A673 (cell line): ENCODE data around the gene MRM1. TPM values are rescaled to one million over a fixed set of nuclear protein-coding genes. Genes with fewer than 3 reads are reported as not detected.

Source experiments
- BruUV-seq: library from RNA; stranded (reverse); fragments of 400-500 nt; replicated peaks from 2 replicates; lab custom pipeline; 2021; lab: Mats Ljungman, UMichigan
- CTCF ChIA-PET: fragments of 300-600 bp; sonication (Branson Sonifier 250); formaldehyde crosslinking; loops from one replicate; lab custom pipeline; 2022; ENCODE audit warnings: antibody characterized with exemption; lab: Charles Lee
- POLR2A ChIA-PET: fragments of 300-600 bp; sonication (Branson Sonifier 250); formaldehyde crosslinking; loops from one replicate; lab custom pipeline; 2022; ENCODE audit warnings: antibody characterized with exemption; ENCODE audit not compliant: low non-redundant PET; lab: Charles Lee
- DNase-seq: peaks from one replicate; pipeline ENCODE4 v3.0.0-alpha.2; 2015; ENCODE audit warnings: low spot score
- H3K27ac ChIP-seq: fragments of 200-600 bp; sonication (generic); 2 replicates; pipeline ENCODE4 v1.5.1; 2016; ENCODE audit warnings: mixed run types, low read depth, mild to moderate bottlenecking, mixed read lengths, antibody characterized with exemption, low read length; ENCODE audit not compliant: poor library complexity, severe bottlenecking
- H3K27me3 ChIP-seq: fragments of 200-600 bp; sonication (generic); replicated peaks from 2 replicates; pipeline ENCODE4 v1.6.1; 2017; ENCODE audit warnings: mixed run types, low read depth, mild to moderate bottlenecking, mixed read lengths, antibody characterized with exemption, low read length; ENCODE audit not compliant: insufficient read depth, poor library complexity
- H3K36me3 ChIP-seq: fragments of 200-600 bp; sonication (generic); 2 replicates; pipeline ENCODE4 v1.6.1; 2016; ENCODE audit warnings: mixed run types, mild to moderate bottlenecking, mixed read lengths, antibody characterized with exemption, low read length; ENCODE audit not compliant: insufficient read depth, poor library complexity, severe bottlenecking
- H3K4me1 ChIP-seq: fragments of 200-600 bp; sonication (generic); 2 replicates; pipeline ENCODE4 v1.6.1; 2017; ENCODE audit warnings: mixed run types, mild to moderate bottlenecking, mixed read lengths, antibody characterized with exemption, low read length; ENCODE audit not compliant: insufficient read depth, poor library complexity, severe bottlenecking
- H3K4me3 ChIP-seq: fragments of 200-600 bp; sonication (generic); 2 replicates; pipeline ENCODE4 v1.5.1; 2016; ENCODE audit warnings: low read depth, mixed run types, mild to moderate bottlenecking, mixed read lengths, low read length; ENCODE audit not compliant: poor library complexity, severe bottlenecking
- H3K9me3 ChIP-seq: fragments of 200-600 bp; sonication (generic); 2 replicates; pipeline ENCODE4 v1.6.1; 2016; ENCODE audit warnings: mixed run types, low read depth, mild to moderate bottlenecking, mixed read lengths, antibody characterized with exemption, low read length; ENCODE audit not compliant: poor library complexity, severe bottlenecking
- EZH2 ChIP-seq: fragments of 200-600 bp; sonication (generic); IDR thresholded peaks from 2 replicates; pipeline ENCODE4 v1.6.1; 2017; ENCODE audit warnings: borderline replicate concordance, low read depth, mild to moderate bottlenecking, mixed read lengths, antibody characterized with exemption, low read length; ENCODE audit not compliant: poor library complexity, severe bottlenecking
- intact Hi-C: fragments of 100-400 bp; cut with micrococcal nuclease; formaldehyde crosslinking; loops from one replicate; pipeline ENCODE4 v1.10.0; 2022; ENCODE audit not compliant: unreplicated experiment
- total RNA-seq: library from RNA; stranded (reverse); gene quantifications from 2 replicates; pipeline ENCODE4 v1.2.3, GENCODE V29; 2021
- TF ChIP-seq, protein P1 (sequence below): fragments of 300-800, 200-600 bp; sonication (generic); conservative IDR thresholded peaks from 2 replicates; pipeline ENCODE4 v1.5.1; 2017; ENCODE audit warnings: low read depth, mild to moderate bottlenecking, antibody characterized with exemption, low read length, moderate library complexity, mixed read lengths

Gene MRM1
- total RNA-seq, 1 experiment from 2014 or later = 6.5 TPM

DNA sequence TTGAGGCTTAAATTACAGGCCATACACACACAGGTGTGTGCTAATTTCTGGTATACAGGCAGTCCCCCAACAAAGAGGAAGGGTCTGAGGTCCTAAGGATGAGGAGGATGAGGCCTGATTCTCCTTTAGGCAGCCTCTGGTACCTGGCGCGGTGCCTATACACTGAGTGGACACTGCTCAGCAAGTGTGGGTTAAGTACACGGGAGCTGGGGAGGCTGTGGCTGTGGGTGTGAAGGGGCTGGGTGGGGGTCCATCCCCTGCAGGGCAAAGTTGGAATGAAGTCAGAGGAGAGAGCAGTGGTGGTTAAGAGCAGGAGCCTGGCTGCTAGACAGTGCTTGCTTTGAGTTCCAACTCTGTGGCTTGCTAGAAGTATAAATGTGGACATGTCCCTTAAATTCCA is 10.9 kb downstream of the MRM1 start:
- DNase-seq = no peak
- Histone ChIP-seq H3K36me3 (no peaks in the 10 kb centered on the region), H3K9me3 (no peaks in the 10 kb centered on the region), H3K4me1 (no peaks in the 10 kb centered on the region), H3K27ac (no peak overlapping the region), H3K27me3 (no peaks in the 10 kb centered on the region), H3K4me3 (no peak overlapping the region)
- BruUV-seq = no TSS peak
- ChIA-PET CTCF (no interaction called here), POLR2A (no interaction called here)
- intact Hi-C loops = no loop called here
- TF ChIP-seq, protein P1, sequence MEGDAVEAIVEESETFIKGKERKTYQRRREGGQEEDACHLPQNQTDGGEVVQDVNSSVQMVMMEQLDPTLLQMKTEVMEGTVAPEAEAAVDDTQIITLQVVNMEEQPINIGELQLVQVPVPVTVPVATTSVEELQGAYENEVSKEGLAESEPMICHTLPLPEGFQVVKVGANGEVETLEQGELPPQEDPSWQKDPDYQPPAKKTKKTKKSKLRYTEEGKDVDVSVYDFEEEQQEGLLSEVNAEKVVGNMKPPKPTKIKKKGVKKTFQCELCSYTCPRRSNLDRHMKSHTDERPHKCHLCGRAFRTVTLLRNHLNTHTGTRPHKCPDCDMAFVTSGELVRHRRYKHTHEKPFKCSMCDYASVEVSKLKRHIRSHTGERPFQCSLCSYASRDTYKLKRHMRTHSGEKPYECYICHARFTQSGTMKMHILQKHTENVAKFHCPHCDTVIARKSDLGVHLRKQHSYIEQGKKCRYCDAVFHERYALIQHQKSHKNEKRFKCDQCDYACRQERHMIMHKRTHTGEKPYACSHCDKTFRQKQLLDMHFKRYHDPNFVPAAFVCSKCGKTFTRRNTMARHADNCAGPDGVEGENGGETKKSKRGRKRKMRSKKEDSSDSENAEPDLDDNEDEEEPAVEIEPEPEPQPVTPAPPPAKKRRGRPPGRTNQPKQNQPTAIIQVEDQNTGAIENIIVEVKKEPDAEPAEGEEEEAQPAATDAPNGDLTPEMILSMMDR = no peak
- no peak for TF ChIP-seq EZH2

DNA sequence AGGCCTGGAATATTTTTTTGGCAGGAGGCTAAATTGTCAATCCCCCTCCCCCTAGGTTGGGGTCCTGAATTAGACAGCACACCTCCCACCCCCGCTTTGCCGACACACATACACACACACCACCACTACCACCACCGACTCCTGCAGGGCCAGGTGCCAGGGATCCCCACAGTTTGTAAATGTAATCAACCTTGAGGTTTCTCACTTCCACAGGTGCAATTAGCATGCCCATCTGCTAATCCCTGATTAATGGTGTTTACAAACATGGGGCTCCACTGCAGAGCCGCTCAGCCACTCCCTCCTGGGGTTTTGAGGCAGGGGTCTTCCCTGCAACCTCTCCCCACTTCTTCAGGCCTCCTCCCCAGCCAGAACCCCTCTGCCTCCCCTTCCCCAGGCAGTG is 11.8 kb downstream of the MRM1 start:
- H3K36me3 ChIP-seq = no peaks in the 10 kb centered on the region
- no TSS peak for BruUV-seq
- H3K27me3 ChIP-seq = no peaks in the 10 kb centered on the region
- no peaks in the 10 kb centered on the region for H3K4me1 ChIP-seq
- TF ChIP-seq, protein P1 = no peak
- TF ChIP-seq EZH2 = no peak
- H3K9me3 ChIP-seq = no peaks in the 10 kb centered on the region
- no peak overlapping the region for H3K4me3 ChIP-seq
- CTCF ChIA-PET = no interaction called here
- intact Hi-C loops = no loop called here
- POLR2A ChIA-PET = no interaction called here
- H3K27ac ChIP-seq = no peak overlapping the region
- no peak for DNase-seq

DNA sequence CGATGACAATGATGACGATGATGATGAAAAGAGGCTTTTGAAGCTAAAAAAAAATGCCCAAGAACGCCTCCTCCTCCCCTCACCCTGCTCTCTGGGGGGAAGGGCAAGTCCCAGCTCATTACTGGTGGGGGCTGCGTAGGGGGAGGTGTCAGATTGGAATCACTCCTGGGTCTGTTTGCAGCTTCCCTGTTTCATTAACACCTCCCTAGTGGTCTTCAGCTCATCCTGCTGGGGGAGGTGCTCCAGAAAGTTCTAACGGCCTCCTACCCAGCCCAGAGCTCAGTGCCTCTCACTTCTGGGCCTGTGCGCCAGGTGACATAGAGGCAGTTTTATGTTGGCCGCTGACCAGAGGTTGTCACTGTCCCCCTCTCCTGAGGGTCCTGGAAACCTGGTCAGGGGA is 12.7 kb downstream of the MRM1 start:
- Histone ChIP-seq H3K36me3 (no peaks in the 10 kb centered on the region), H3K4me3 (no peak overlapping the region), H3K27ac (no peak overlapping the region), H3K9me3 (no peaks in the 10 kb centered on the region), H3K4me1 (no peaks in the 10 kb centered on the region), H3K27me3 (no peaks in the 10 kb centered on the region)
- CTCF ChIA-PET = no interaction called here
- DNase-seq = no peak
- TF ChIP-seq, protein P1 = no peak
- no peak for TF ChIP-seq EZH2
- no TSS peak for BruUV-seq
- intact Hi-C loops = no loop called here
- POLR2A ChIA-PET = no interaction called here
